ENCODE measurements around the gene ADAP1. TPM values are rescaled to one million over a fixed set of nuclear protein-coding genes. Genes with fewer than 3 reads are reported as not detected.

ADAP1 gene
- total RNA-seq, 1 experiment from 2014 or later, result 34.0 TPM

- ChIA-PET RAD21 (ENCODE audit: low non-redundant PET in 1 of 2, low total read pairs in 2 of 2, uncharacterized antibody in 2 of 2, unreplicated experiment in 2 of 2) (interaction anchor here (0.5 to 0.6 kb wide), 2 partner anchors 53 to 282 kb away, joined by 4 read pairs; no protein-coding TSS in a partner anchor), CTCF (interaction anchor here (0.6 to 1.5 kb wide), 9 partner anchors 11 to 552 kb away, joined by 3 to 10 read pairs (median 5); partner anchors contain the start of gene SUN1), POLR2A (no interaction called here)
- H3K4me1 ChIP-seq (ENCODE audit: control insufficient read depth in 1 of 2, insufficient read depth in 2 of 2, low read length in 2 of 2), result peaks cover 11 to 26% of the 10 kb centered on the region in 2 experiments
- H3K27ac ChIP-seq (ENCODE audit: low read depth, low read length), result peak overlapping the region; percentile 36
- H3K36me3 ChIP-seq (ENCODE audit: control insufficient read depth in 1 of 2, insufficient read depth in 2 of 2, low read length in 2 of 2), result peaks cover 20 to 26% of the 10 kb centered on the region in 2 experiments
- intact Hi-C loops (cut with micrococcal nuclease), result loop anchor here (5.0 kb wide), 1 partner anchor 552 kb away; no protein-coding TSS in a partner anchor
- ATAC-seq (no peak), DNase-seq (ENCODE audit: low read depth, low spot score) (no peak)
- peaks cover 26% of the 10 kb centered on the region for H3K79me2 ChIP-seq (ENCODE audit: insufficient read depth, low read length)
- H3K9me3 ChIP-seq (ENCODE audit: control insufficient read depth in 1 of 2, insufficient read depth in 1 of 2, low read depth in 1 of 2, low read length in 2 of 2), result no peaks in the 10 kb centered on the region
- TSS peak; percentile 15 for BruUV-seq (replicated peaks)
- peak overlapping the region; percentile 42; the same call in 1 of the 2 replicates for H3K9ac ChIP-seq (ENCODE audit: low read length)
- H2AFZ ChIP-seq (ENCODE audit: low read depth, low read length, poor library complexity, severe bottlenecking), result no peak overlapping the region
- H3K9me2 ChIP-seq (ENCODE audit: insufficient read depth), result no peaks in the 10 kb centered on the region
- TF ChIP-seq SRF (IDR thresholded peaks at IDR 0.05; ENCODE audit: low read depth), result no peak
- TF ChIP-seq ZNF274 (IDR thresholded peaks at IDR 0.05; ENCODE audit: low read depth, low read length), result no peak
- no peak for TF ChIP-seq POLR2A (IDR thresholded peaks at IDR 0.05; ENCODE audit: borderline replicate concordance, extremely low read depth, insufficient read depth, insufficient read length)
- no peak for TF ChIP-seq FOSL1 (IDR thresholded peaks at IDR 0.05; ENCODE audit: low read depth)
- no peak for TF ChIP-seq CTCF (IDR thresholded peaks at IDR 0.05 in 2 of 3, conservative IDR thresholded peaks at IDR 0.05 in 1 of 3; ENCODE audit: borderline replicate concordance in 1 of 3, insufficient read depth in 1 of 3, low read depth in 2 of 3, low read length in 2 of 3)
- no peak for TF ChIP-seq MAX (IDR thresholded peaks at IDR 0.05)
- TF ChIP-seq CEBPB (IDR thresholded peaks at IDR 0.05; ENCODE audit: low read depth), result no peak
- no peak overlapping the region for H3K4me2 ChIP-seq (ENCODE audit: low read length)
- no peaks in the 10 kb centered on the region for H3K27me3 ChIP-seq (ENCODE audit: insufficient read depth, low read length)
- no peaks in the 10 kb centered on the region; the same call in 1 of the 2 replicates for H4K20me1 ChIP-seq (ENCODE audit: insufficient read depth)
- no peak overlapping the region for H3K4me3 ChIP-seq (replicated peaks in 1 of 2; ENCODE audit: low read depth in 1 of 2, low read length in 2 of 2)
These were observed 80.3 kb downstream of the ADAP1 start for GRCh38 chr7:874031-874749.
